OCI-LY3 (cell line): ENCODE results near the gene ERLEC1.

Experiments
- EZH2phosphoT487 ChIP-seq: fragments of 200-600 bp; shearing (Covaris generic); IDR thresholded peaks from 2 replicates; pipeline ENCODE4 v1.6.1; 2018; ENCODE audit warnings: antibody characterized with exemption, mixed run types, low read depth
- TF ChIP-seq, protein P1 (sequence below): fragments of 200-600, 300-600 bp; sonication (generic); IDR thresholded peaks from 2 replicates; pipeline ENCODE4 v1.5.1; 2014; ENCODE audit warnings: antibody characterized with exemption, low read length, low read depth

- TF ChIP-seq, protein P1, sequence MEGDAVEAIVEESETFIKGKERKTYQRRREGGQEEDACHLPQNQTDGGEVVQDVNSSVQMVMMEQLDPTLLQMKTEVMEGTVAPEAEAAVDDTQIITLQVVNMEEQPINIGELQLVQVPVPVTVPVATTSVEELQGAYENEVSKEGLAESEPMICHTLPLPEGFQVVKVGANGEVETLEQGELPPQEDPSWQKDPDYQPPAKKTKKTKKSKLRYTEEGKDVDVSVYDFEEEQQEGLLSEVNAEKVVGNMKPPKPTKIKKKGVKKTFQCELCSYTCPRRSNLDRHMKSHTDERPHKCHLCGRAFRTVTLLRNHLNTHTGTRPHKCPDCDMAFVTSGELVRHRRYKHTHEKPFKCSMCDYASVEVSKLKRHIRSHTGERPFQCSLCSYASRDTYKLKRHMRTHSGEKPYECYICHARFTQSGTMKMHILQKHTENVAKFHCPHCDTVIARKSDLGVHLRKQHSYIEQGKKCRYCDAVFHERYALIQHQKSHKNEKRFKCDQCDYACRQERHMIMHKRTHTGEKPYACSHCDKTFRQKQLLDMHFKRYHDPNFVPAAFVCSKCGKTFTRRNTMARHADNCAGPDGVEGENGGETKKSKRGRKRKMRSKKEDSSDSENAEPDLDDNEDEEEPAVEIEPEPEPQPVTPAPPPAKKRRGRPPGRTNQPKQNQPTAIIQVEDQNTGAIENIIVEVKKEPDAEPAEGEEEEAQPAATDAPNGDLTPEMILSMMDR = no peak
- TF ChIP-seq EZH2phosphoT487 = no peak
Measured at GRCh38 chr2:53786352-53786704, 516 bp upstream of the ERLEC1 start.
